Jurkat, Clone E6-1 (cell line): Measurements from ENCODE around the gene OR51F2. TPM values are rescaled to one million over a fixed set of nuclear protein-coding genes. Genes with fewer than 3 reads are reported as not detected.
A peak's percentile ranks its signal among the peaks of the same experiment; 100 is the strongest.
"Not testable (repeated sequence)": the region's sequence is repeated elsewhere in the genome, so short reads cannot be mapped to it uniquely, and the experiment has no call there.

Source experiments
- DNase-seq: peaks from one replicate; pipeline ENCODE4 v3.0.0-alpha.2; 2011; ENCODE audit warnings: low read depth, low spot score
- H3K4me3 ChIP-seq: 2 replicates; pipeline ENCODE4 v1.5.1; 2011; ENCODE audit warnings: mild to moderate bottlenecking, low read length, control low read depth, moderate library complexity
- polyA plus RNA-seq: library from polyadenylated mRNA; unstranded; fragments of >200 nt; gene quantifications from one replicate; pipeline ENCODE4 v1.2.1, GENCODE V29; 2012; ENCODE audit warnings: missing spikeins; ENCODE audit not compliant: insufficient read length, insufficient read depth

Gene OR51F2
- polyA plus RNA-seq: not detected

GRCh38 chr11:4821021-4821420, at the start of gene OR51F2:
Gene OR51F2, plus strand, starts transcription at chr11:4821321. Its CDS starts 101 bp downstream, at chr11:4821422.
- no peak for DNase-seq
- no peak within 1 kb of the TSS for H3K4me3 ChIP-seq

GRCh38 chr11:4782454-4782853, 38.7 kb upstream of the OR51F2 start:
- H3K4me3 ChIP-seq: no peak overlapping the region
- DNase-seq: no peak

DNA sequence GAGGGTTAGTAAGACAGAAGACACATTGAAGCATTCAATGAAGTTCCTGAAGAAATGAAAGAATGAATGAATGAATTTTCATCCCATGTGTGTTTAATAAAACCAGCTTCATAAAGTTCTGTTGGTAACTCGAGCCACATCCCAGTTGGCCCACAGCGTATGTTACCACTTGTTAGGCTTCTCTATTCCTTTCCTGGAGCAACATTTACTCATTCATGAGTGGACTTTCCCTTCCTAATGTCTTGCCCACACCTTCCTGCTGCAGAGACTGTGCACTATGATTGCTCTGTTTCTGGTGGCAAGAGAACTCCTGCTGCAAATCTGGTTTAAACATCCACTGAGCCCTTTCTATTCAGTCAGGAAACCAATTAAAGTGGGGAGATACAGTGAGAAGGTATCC, 23.9 kb upstream of the OR51F2 start:
- no peak for DNase-seq
- no peak overlapping the region for H3K4me3 ChIP-seq

DNA sequence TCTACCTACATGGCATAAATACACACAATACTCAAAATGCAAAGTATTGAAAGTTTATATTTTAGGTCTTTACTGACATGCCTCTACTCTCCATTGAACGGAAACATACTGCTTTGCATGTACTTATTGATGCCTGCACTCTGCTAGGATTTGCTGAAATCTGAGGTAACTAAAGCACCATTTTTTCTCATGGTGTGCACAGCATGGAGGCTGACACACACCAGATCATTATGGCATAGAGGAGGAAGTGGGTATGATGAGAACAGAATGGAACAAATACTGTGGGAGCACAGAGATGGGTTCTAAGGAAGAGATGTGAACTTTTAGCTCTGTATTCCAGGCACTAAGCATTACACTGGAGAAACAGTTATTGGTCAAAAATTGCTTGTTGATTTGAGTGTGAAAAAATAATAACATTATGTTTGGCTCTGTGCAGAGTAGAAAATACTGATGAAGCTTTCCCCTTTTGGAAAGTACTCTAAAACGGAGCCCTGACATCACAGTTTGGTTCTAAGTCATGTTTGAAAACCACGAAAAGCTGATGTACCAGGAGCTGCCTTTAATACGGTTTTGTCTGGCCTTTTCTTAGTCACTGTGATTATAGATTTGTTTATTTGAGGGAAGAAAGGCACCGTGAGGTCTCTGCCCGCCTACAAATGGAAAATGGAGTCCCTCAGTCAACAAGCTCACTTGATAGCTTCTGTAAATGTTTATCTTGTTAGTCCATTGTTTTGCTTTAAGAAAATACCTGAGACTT, 22.5 kb upstream of the OR51F2 start:
- no peak overlapping the region for H3K4me3 ChIP-seq
- DNase-seq: no peak

DNA sequence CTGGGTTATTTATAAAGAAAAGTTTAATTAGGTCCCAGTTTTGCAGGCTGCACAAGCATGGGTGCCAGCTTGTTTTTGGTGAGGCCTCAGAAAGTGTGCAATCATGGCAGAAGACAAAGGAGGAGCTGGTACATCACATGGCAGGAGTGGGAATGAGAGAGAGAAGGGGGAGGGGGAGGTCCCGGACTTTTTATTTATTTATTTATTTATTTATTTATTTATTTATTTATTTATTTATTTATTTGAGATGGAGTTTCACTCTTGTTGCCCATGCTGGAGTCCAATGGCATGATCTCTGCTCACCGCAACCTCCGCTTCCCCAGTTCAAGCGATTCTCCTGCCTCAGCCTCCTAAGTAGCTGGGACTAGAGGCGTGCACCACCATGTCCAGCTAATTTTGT, 19.8 kb upstream of the OR51F2 start:
- H3K4me3 ChIP-seq: not testable (repeated sequence)

DNA sequence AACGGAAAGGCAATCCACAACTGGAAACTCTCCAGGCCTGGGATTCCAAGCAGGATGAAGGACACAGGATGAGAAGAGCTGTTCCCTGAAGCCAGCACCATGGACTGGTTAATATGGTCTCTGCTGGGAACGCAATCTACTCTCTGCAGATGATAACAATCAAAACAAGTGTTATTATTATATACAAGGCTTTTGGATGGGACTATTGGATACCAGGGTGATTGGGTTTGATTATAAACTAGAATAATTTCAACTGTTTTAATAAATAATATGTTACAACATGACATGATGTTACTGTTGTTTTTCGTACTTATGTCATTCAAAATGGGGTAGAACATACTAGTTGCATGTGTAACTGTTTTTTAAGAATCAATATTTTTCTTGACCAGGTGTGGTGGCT, 16.8 kb upstream of the OR51F2 start, which contains the start of gene OR52R1:
Gene OR52R1, minus strand, starts transcription at position 101 of the 400 bp plus-strand sequence. Its CDS starts 0 bp downstream, at position 101.
- no peak for DNase-seq
- no peak within 1 kb of the TSS for H3K4me3 ChIP-seq

More for the DNA sequence above, 19.8 kb upstream of the OR51F2 start:
- DNase-seq: not testable (repeated sequence)

DNA sequence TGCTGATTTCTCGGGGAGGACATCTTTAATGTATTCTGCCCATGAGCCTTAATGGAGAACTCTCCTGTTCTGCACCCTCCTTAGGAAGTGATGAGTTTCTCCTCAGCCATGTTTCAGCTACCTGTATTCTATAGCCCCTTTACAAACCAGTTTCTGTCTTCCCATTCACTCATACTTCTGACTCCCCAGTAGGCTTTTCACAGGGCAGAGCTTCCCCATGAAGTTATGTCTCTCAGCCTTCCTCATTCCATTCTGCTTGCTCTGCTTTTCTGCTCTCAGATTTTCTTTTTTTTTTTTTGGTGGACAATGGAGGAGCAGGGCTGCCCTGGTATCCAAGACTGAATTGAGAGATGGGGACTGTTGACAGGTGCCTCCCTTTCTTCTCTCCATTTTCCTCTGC, 12.6 kb upstream of the OR51F2 start:
- DNase-seq: no peak
- H3K4me3 ChIP-seq: no peak overlapping the region

DNA sequence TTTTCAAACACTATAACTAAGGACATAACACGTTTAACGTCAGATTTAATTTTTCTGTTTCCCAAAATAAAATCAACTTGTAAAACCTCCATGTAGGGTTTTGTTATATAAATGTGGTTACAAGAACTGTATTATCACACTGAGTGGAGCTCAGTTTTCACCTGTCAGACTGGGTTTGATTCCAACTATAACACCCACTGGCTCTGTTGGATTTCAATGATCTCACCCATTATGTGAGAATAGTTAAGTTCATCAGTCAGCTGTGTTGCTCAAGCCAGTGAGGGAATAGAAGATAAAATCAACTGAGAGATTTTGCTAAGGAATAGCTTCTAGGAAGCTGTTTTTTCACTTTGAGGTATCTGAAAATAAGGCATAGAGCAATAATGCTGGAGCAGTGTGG, 11.9 kb upstream of the OR51F2 start:
- no peak overlapping the region for H3K4me3 ChIP-seq

DNA sequence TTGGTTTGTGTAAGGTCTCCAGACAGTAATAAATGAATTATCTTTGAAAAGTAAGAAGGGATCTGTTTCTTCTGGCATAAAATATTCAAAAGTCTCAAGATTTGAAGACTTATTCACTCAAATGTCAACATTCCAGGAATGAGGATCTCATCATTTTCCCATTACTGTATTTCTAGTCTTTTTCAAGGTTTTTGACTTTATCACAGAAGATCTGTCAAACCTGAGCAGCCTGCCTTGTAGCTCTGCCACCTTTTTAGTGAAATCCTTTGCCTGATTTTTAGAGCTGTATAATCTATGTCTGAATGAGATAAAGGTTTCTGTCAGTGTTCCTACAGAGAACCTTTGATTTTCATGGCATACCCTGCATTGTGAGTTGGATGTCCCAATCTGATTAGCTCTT, 4.0 kb downstream of the OR51F2 start:
- no peak overlapping the region for H3K4me3 ChIP-seq
- DNase-seq: no peak

More for the DNA sequence above, 11.9 kb upstream of the OR51F2 start:
- DNase-seq: no peak

- peak; percentile 3 for DNase-seq
- no peak overlapping the region for H3K4me3 ChIP-seq
These were observed 5.3 kb downstream of the OR51F2 start for GRCh38 chr11:4826425-4826824.

DNA sequence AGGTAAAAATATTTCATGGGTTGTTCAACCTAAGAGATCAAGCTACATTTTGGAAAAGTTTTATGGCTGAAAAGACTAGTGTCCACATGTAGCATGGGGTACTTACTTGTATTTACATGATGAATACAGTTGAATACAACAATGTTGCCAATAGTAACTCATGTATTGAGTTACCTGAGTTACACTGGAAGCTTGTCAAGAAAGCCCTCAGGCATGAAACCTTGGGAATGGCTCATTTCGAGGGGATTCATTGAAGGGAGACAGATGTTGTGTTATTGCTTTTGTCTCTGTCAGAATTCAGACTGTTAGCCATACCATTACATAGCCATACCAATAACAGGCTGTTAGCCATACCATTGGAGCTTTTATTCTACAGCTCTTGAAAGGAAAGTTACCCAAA, 9.2 kb downstream of the OR51F2 start:
- no peak for DNase-seq
- no peak overlapping the region for H3K4me3 ChIP-seq

- no peak for DNase-seq
- H3K4me3 ChIP-seq: no peak overlapping the region
These were observed 9.8 kb downstream of the OR51F2 start for GRCh38 chr11:4830909-4831308.

- H3K4me3 ChIP-seq: no peak overlapping the region
- DNase-seq: no peak
These were observed 18.9 kb downstream of the OR51F2 start for GRCh38 chr11:4839851-4840549.

GRCh38 chr11:4848908-4849532, 27.9 kb downstream of the OR51F2 start, which contains the start of gene OR51S1:
Gene OR51S1, minus strand, starts transcription at chr11:4849208. Its CDS starts 0 bp downstream, at chr11:4849208.
- no peak within 1 kb of the TSS for H3K4me3 ChIP-seq
- no peak for DNase-seq

DNA sequence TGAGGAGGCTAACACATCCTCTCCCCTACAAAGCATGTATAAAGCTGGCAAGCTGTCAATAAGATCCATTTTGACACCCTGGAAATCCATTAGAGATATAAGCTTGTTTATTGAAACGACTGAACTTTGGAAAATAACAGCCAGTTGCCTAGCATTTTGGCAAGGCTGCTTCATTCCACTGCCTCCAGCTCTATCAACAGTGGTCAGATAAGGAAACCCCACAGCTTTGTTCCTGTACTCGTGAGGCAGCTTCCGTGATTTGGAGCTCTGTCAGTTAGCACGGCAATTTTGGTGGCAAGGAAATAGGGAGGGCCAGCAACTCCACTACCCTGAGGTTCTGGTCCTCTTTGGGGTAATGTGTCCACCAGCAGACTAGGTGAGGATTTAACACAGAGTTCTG, 29.9 kb downstream of the OR51F2 start:
- no peak overlapping the region for H3K4me3 ChIP-seq
- no peak for DNase-seq

DNA sequence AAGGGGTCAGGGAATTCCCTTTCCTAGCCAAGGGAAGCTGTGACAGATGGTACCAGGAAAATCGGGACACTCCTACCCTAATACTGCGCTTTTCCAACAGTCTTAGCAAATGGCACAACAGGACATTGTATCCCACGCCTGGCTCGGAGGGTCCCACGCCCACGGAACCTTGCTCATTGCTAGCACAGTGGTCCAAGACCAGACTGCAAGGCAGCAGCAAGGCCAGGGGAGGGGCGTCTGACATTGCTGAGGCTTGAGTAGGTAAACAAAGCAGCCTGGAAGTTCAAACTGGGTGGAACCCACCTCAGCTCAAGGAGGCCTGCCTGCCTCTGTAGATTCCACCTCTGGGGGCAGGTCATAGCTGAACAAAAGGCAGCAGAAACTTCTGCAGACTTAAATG, 33.2 kb downstream of the OR51F2 start:
- H3K4me3 ChIP-seq, DNase-seq: not testable (repeated sequence)

DNA sequence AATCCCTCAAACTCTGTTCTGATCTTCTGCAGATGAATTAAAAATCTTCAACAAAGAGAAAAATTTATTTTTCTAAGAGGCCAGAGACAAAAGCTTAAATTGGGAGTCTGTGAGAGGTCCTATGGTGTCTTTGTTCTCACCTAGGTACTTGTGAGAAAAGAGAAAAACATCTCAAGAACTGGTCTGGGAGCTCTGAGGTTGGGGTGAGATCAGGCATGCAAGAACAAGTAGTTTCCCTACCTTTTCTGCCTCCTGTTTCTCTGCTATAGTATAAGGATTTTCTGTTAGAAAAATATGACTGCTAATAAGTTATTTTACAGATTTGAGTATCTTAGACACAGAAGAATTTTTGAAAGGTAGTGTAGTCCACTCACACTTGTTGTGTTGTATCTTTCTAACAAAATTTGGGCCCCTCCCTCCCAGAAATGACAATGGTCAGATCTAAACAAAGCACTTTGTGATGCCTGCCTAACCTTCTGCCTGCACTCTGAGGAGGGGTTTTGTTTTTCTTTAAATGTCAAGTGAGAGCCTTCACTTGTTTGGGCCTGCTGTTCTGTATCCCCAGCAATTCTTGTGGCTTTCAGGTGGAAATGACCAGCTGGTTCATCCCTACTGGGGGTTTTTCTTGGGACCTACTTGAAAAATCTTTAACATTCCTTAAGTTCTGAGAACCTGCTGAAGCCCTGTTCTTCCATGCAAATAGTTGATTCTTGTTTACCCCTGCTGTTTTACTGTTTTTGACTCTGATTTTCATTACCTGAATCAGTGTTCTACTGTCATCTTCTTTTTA, 41.5 kb downstream of the OR51F2 start:
- no peak for DNase-seq
- H3K4me3 ChIP-seq: no peak overlapping the region

GRCh38 chr11:4863876-4864275, 42.8 kb downstream of the OR51F2 start:
- DNase-seq: no peak
- no peak overlapping the region for H3K4me3 ChIP-seq

GRCh38 chr11:4865855-4866254, 44.7 kb downstream of the OR51F2 start:
- no peak for DNase-seq
- no peak overlapping the region for H3K4me3 ChIP-seq
